HepG2 (cell line): ENCODE measurements around the gene ANK3. TPM values are rescaled to one million over a fixed set of nuclear protein-coding genes. Genes with fewer than 3 reads are reported as not detected.

Experiments used
- ATAC-seq: fragments of 200-7000 bp; cut with Tn5 transposase; 3 replicates; pipeline ENCODE4 v1.9.1; 2020; ENCODE audit warnings: mild to moderate bottlenecking, moderate library complexity
- BruUV-seq: library from RNA; stranded (reverse); fragments of 400-500 nt; replicated peaks from 2 replicates; lab custom pipeline; 2021; lab: Mats Ljungman, UMichigan
- CTCF ChIA-PET: fragments of 300-600 bp; formaldehyde crosslinking; extraction: SDS; loops from one replicate; lab custom pipeline; 2021; ENCODE audit warnings: low total read pairs, inconsistent platforms, low intra/inter-chr PET ratio; lab: Yijun Ruan, JAX
- POLR2A ChIA-PET: fragments of 350-600 bp; sonication (Branson Sonifier 250); formaldehyde crosslinking; loops from one replicate; lab custom pipeline; 2020; ENCODE audit warnings: antibody characterized with exemption, inconsistent platforms; lab: Yijun Ruan, JAX
- DNase-seq: peaks from one replicate; pipeline ENCODE4 v3.0.0-alpha.2; 2015; ENCODE audit warnings: low spot score
- FAIRE-seq: peaks from 3 replicates; lab custom pipeline; 2011; peaks lifted over from hg19 to GRCh38; lab: Jason Lieb, UNC
- H2AFZ ChIP-seq: one replicate; pipeline ENCODE4 v1.6.1; 2011; ENCODE audit warnings: low read length, inconsistent platforms
- H3K27ac ChIP-seq: fragments of 300-600 bp; 3 replicates; pipeline ENCODE4 v1.8.0; 2011; ENCODE audit warnings: mixed run types, mild to moderate bottlenecking, mixed read lengths, low read length, inconsistent platforms; ENCODE audit not compliant: insufficient read depth; ENCODE audit errors: extremely low read length
- H3K27me3 ChIP-seq, 2 experiments: fragments of 200-600 bp in 1 of 2; 2 replicates in 1 of 2; 3 replicates in 1 of 2; pipeline versions ENCODE4 v1.6.0 to v1.8.0; 2011; ENCODE audit warnings: low read length in 2 of 2, mild to moderate bottlenecking in 2 of 2, moderate library complexity in 2 of 2, inconsistent platforms in 1 of 2; ENCODE audit not compliant: insufficient read depth in 2 of 2, control insufficient read depth in 1 of 2
- H3K36me3 ChIP-seq, 2 experiments: fragments of 200-600 bp in 1 of 2; replicated peaks in 1 of 2; 2 replicates in 1 of 2; 3 replicates in 1 of 2; pipeline versions ENCODE4 v1.5.1 to v1.8.0; 2011; ENCODE audit warnings: low read length in 2 of 2, inconsistent platforms in 1 of 2; ENCODE audit not compliant: insufficient read depth in 2 of 2, control insufficient read depth in 1 of 2
- H3K4me1 ChIP-seq: 2 replicates; pipeline ENCODE4 v1.5.1; 2012; ENCODE audit warnings: low read length, inconsistent platforms; ENCODE audit not compliant: insufficient read depth
- H3K4me2 ChIP-seq: 2 replicates; pipeline ENCODE4 v1.6.0; 2011; ENCODE audit warnings: low read depth, low read length, inconsistent platforms
- H3K4me3 ChIP-seq, 3 experiments: fragments of 200-600 bp in 1 of 3; sonication (generic), shearing (Covaris generic) in 1 of 3; replicated peaks in 1 of 3; 2 replicates each; pipeline ENCODE4 v1.5.1; 2011 to 2016; ENCODE audit warnings: low read length in 3 of 3, inconsistent platforms in 2 of 3, low read depth in 2 of 3, mild to moderate bottlenecking in 2 of 3, control low read depth in 1 of 3, mixed read lengths in 1 of 3; ENCODE audit not compliant: insufficient read depth in 1 of 3
- H3K79me2 ChIP-seq: one replicate; pipeline ENCODE4 v1.6.1; 2011; ENCODE audit warnings: low read length, inconsistent platforms; ENCODE audit not compliant: insufficient read depth
- H3K9ac ChIP-seq: 2 replicates; pipeline ENCODE4 v1.6.0; 2011; ENCODE audit warnings: mild to moderate bottlenecking, low read depth, low read length, inconsistent platforms; ENCODE audit not compliant: insufficient read depth
- H3K9me3 ChIP-seq: 2 replicates; pipeline ENCODE4 v1.5.1; 2012; ENCODE audit warnings: mild to moderate bottlenecking, low read length
- H4K20me1 ChIP-seq: 2 replicates; pipeline ENCODE4 v1.6.0; 2011; ENCODE audit warnings: inconsistent platforms, mild to moderate bottlenecking, low read length, moderate library complexity; ENCODE audit not compliant: insufficient read depth
- CEBPG ChIP-seq: IDR thresholded peaks from 2 replicates; pipeline ENCODE4 v1.6.1; 2016
- CHCHD3 ChIP-seq: sonication (generic); formaldehyde crosslinking; IDR thresholded peaks from 2 replicates; pipeline ENCODE4 v1.8.0; 2022; ENCODE audit warnings: mild to moderate bottlenecking, missing genetic modification reagents, moderate library complexity
- ELF1 ChIP-seq: sonication (generic); formaldehyde crosslinking; IDR thresholded peaks from 2 replicates; pipeline ENCODE4 v1.4.0; 2020; ENCODE audit warnings: missing genetic modification reagents
- FOXK1 ChIP-seq: sonication (generic); formaldehyde crosslinking; IDR thresholded peaks from 2 replicates; pipeline ENCODE4 v1.4.0; 2020; ENCODE audit warnings: low read depth, missing genetic modification reagents, borderline replicate concordance
- IRX3 ChIP-seq: sonication (generic); formaldehyde crosslinking; IDR thresholded peaks from 2 replicates; pipeline ENCODE4 v1.8.1; 2023; ENCODE audit warnings: mild to moderate bottlenecking, low read depth, missing genetic modification reagents, borderline replicate concordance
- KLF9 ChIP-seq: IDR thresholded peaks from 2 replicates; pipeline ENCODE4 v1.6.1; 2016; ENCODE audit warnings: low read depth
- PAWR ChIP-seq: sonication (generic); formaldehyde crosslinking; IDR thresholded peaks from 2 replicates; pipeline ENCODE4 v1.4.0; 2020; ENCODE audit warnings: missing genetic modification reagents, mild to moderate bottlenecking, borderline replicate concordance
- PHF8 ChIP-seq: sonication (generic); formaldehyde crosslinking; IDR thresholded peaks from 2 replicates; pipeline ENCODE4 v1.5.0; 2020; ENCODE audit warnings: missing genetic modification reagents
- PRDM10 ChIP-seq: sonication (generic); formaldehyde crosslinking; IDR thresholded peaks from 2 replicates; pipeline ENCODE4 v1.4.0; 2020; ENCODE audit warnings: low read depth, missing genetic modification reagents
- RFX3 ChIP-seq: IDR thresholded peaks from 2 replicates; pipeline ENCODE4 v1.6.1; 2016; ENCODE audit warnings: missing biosample characterization, missing genetic modification reagents
- SIX4 ChIP-seq: sonication (generic); formaldehyde crosslinking; IDR thresholded peaks from 2 replicates; pipeline ENCODE4 v1.4.0; 2020; ENCODE audit warnings: missing genetic modification reagents
- SOX5 ChIP-seq: IDR thresholded peaks from 2 replicates; pipeline ENCODE4 v1.6.1; 2016; ENCODE audit warnings: borderline replicate concordance
- TAF15 ChIP-seq: fragments of 200-400 bp; formaldehyde crosslinking; IDR thresholded peaks from one replicate; pipeline ENCODE4 v1.6.1; 2018; ENCODE audit warnings: mild to moderate bottlenecking, low read depth, low read length; ENCODE audit not compliant: poor library complexity, severe bottlenecking
- TFE3 ChIP-seq: IDR thresholded peaks from 2 replicates; pipeline ENCODE4 v1.6.1; 2016
- ZBTB33 ChIP-seq: sonication (generic); formaldehyde crosslinking; IDR thresholded peaks from 2 replicates; pipeline ENCODE4 v1.4.0; 2020; ENCODE audit warnings: missing genetic modification reagents
- ZC3H13 ChIP-seq: sonication (generic); formaldehyde crosslinking; IDR thresholded peaks from 2 replicates; pipeline ENCODE4 v1.8.1; 2023; ENCODE audit warnings: mild to moderate bottlenecking, missing genetic modification reagents, moderate library complexity
- ZNF180 ChIP-seq: sonication (generic); formaldehyde crosslinking; IDR thresholded peaks from 2 replicates; pipeline ENCODE4 v1.4.0; 2020; ENCODE audit warnings: low read depth, missing genetic modification reagents, borderline replicate concordance
- ZNF205 ChIP-seq: IDR thresholded peaks from 2 replicates; pipeline ENCODE4 v1.6.1; 2018; ENCODE audit warnings: missing biosample characterization, missing genetic modification reagents
- WGBS: methylation state at CpG from one replicate; pipeline ENCODE4 v1.1.6; 2017; ENCODE audit warnings: low lambda C conversion rate; 5-methylcytosine and 5-hydroxymethylcytosine counted together
- in situ Hi-C: cut with HindIII; loops from 2 replicates; pipeline ENCODE4 v1.10.0; 2017; ENCODE audit warnings: low pct_unique_long_range_greater_than_20kb; ENCODE audit not compliant: extremely low pct_ligation_motif_present
- intact Hi-C: fragments of 100-400 bp; cut with micrococcal nuclease; formaldehyde crosslinking; loops from one replicate; pipeline ENCODE4 v1.10.0; 2022; ENCODE audit not compliant: unreplicated experiment
- polyA plus RNA-seq, 8 experiments: library from polyadenylated mRNA; depleted of rRNA in 3 of 8; stranded (reverse) in 7 of 8; unstranded in 1 of 8; fragments of >200 nt; fragmentation: Illumina TruSeq in 4 of 8; extraction: Trizol in 4 of 8; gene quantifications; 2 replicates each; pipeline versions ENCODE4 v1.2.1 to v1.2.3, GENCODE V29; 2011 to 2016; ENCODE audit warnings: low read depth in 4 of 8, missing spikeins in 1 of 8, mixed read lengths in 1 of 8; ENCODE audit not compliant: insufficient read depth in 1 of 8
- total RNA-seq, 5 experiments: library from RNA; depleted of rRNA; stranded (reverse); fragments of >200 nt; fragmentation: Illumina TruSeq; extraction: Trizol; gene quantifications; 2 replicates each; pipeline ENCODE4 v1.2.3, GENCODE V29; 2016; ENCODE audit warnings: low read depth in 1 of 5

Gene ANK3
- total and polyA plus RNA-seq, 2 of the 13 experiments (the other 11 are each of a cell fraction or from before 2014, with no cell fraction given), result not detected

GRCh38 chr10:60350400-60350799 lies 39.3 kb downstream of the ANK3 start:
- H3K4me1 ChIP-seq, result peaks cover 8% of the 10 kb centered on the region; the same call in 1 of the 2 replicates
- BruUV-seq, result no TSS peak
- TF ChIP-seq PAWR, result no peak
- no peak for TF ChIP-seq ZC3H13 (CRISPR knock-in tag)
- no peak for TF ChIP-seq KLF9 (CRISPR knock-in tag)
- no peak for TF ChIP-seq ZNF180 (CRISPR knock-in tag)
- TF ChIP-seq ZNF205, result no peak
- no peak for TF ChIP-seq CHCHD3
- TF ChIP-seq IRX3, result no peak
- no peak for TF ChIP-seq RFX3 (CRISPR knock-in tag)
- TF ChIP-seq CEBPG (CRISPR knock-in tag), result no peak
- no peak for TF ChIP-seq ELF1 (CRISPR knock-in tag)
- TF ChIP-seq SIX4 (CRISPR knock-in tag), result no peak
- no peak for TF ChIP-seq PRDM10 (CRISPR knock-in tag)
- TF ChIP-seq ZBTB33 (CRISPR knock-in tag), result no peak
- TF ChIP-seq FOXK1 (CRISPR knock-in tag), result no peak
- TF ChIP-seq TAF15, result no peak
- no peak for TF ChIP-seq PHF8 (CRISPR knock-in tag)
- no peak for TF ChIP-seq TFE3
- TF ChIP-seq SOX5 (CRISPR knock-in tag), result no peak
- H3K79me2 ChIP-seq, result no peaks in the 10 kb centered on the region
- H3K4me3 ChIP-seq, result no peak overlapping the region
- 18% methylated on average over 2 of the region's 2 CpGs for WGBS
- H3K36me3 ChIP-seq, result no peaks in the 10 kb centered on the region
- no peak overlapping the region for H3K4me2 ChIP-seq
- ATAC-seq, result no peak
- H3K27me3 ChIP-seq, result no peaks in the 10 kb centered on the region
- H3K27ac ChIP-seq, result no peak overlapping the region
- ChIA-PET CTCF (no interaction called here), POLR2A (no interaction called here)
- no peak overlapping the region for H3K9ac ChIP-seq
- H2AFZ ChIP-seq, result no peak overlapping the region
- no peak for DNase-seq
- intact Hi-C loops (no loop called here), in situ Hi-C loops (no loop called here)
- H4K20me1 ChIP-seq, result no peaks in the 10 kb centered on the region
- no peaks in the 10 kb centered on the region for H3K9me3 ChIP-seq
- no peak for FAIRE-seq
